ENCODE results near the gene LYZL2.
"Not testable (repeated sequence)": the region's sequence is repeated elsewhere in the genome, so short reads cannot be mapped to it uniquely, and the experiment has no call there.

LYZL2 gene

GRCh38 chr10:30629653-30630052, at the start of gene LYZL2:
Gene LYZL2, minus strand, starts transcription at chr10:30629753. Its CDS starts 2,838 bp downstream, at chr10:30626915.
- in situ Hi-C loops (cut with MboI; ENCODE audit: low pct_unique_long_range_greater_than_20kb, low sequenced_read_pairs) = no loop called here
- DNase-seq = no peak

- DNase-seq; in situ Hi-C loops (cut with MboI; ENCODE audit: low pct_unique_long_range_greater_than_20kb, low sequenced_read_pairs): not testable (repeated sequence)
These were observed 48.1 kb upstream of the LYZL2 start for GRCh38 chr10:30677616-30678015.

- in situ Hi-C loops (cut with MboI; ENCODE audit: low pct_unique_long_range_greater_than_20kb, low sequenced_read_pairs); DNase-seq: not testable (repeated sequence)
These were observed 47.6 kb upstream of the LYZL2 start for GRCh38 chr10:30677146-30677545.

GRCh38 chr10:30675791-30676718, 46.5 kb upstream of the LYZL2 start:
- in situ Hi-C loops (cut with MboI; ENCODE audit: low pct_unique_long_range_greater_than_20kb, low sequenced_read_pairs) = no loop called here

GRCh38 chr10:30674796-30675195, 45.2 kb upstream of the LYZL2 start:
- in situ Hi-C loops (cut with MboI; ENCODE audit: low pct_unique_long_range_greater_than_20kb, low sequenced_read_pairs) = no loop called here
- no peak for DNase-seq

More at GRCh38 chr10:30675791-30676718, 46.5 kb upstream of the LYZL2 start:
- DNase-seq = no peak

GRCh38 chr10:30673262-30673661, 43.7 kb upstream of the LYZL2 start:
- in situ Hi-C loops (cut with MboI; ENCODE audit: low pct_unique_long_range_greater_than_20kb, low sequenced_read_pairs); DNase-seq: not testable (repeated sequence)

- in situ Hi-C loops (cut with MboI; ENCODE audit: low pct_unique_long_range_greater_than_20kb, low sequenced_read_pairs); DNase-seq: not testable (repeated sequence)
These were observed 42.8 kb upstream of the LYZL2 start for GRCh38 chr10:30672338-30672737.

- in situ Hi-C loops (cut with MboI; ENCODE audit: low pct_unique_long_range_greater_than_20kb, low sequenced_read_pairs) = no loop called here
- peak; percentile 69 for DNase-seq
These were observed 41.6 kb upstream of the LYZL2 start for GRCh38 chr10:30671026-30671616.

- DNase-seq; in situ Hi-C loops (cut with MboI; ENCODE audit: low pct_unique_long_range_greater_than_20kb, low sequenced_read_pairs): not testable (repeated sequence)
These were observed 38.4 kb upstream of the LYZL2 start for GRCh38 chr10:30667982-30668381.

- in situ Hi-C loops (cut with MboI; ENCODE audit: low pct_unique_long_range_greater_than_20kb, low sequenced_read_pairs) = not testable (repeated sequence)
These were observed 33.9 kb upstream of the LYZL2 start for GRCh38 chr10:30663403-30663802.

GRCh38 chr10:30662814-30663213, 33.3 kb upstream of the LYZL2 start:
- no peak for DNase-seq
- in situ Hi-C loops (cut with MboI; ENCODE audit: low pct_unique_long_range_greater_than_20kb, low sequenced_read_pairs) = no loop called here

More at GRCh38 chr10:30663403-30663802, 33.9 kb upstream of the LYZL2 start:
- not testable (repeated sequence) for DNase-seq

- in situ Hi-C loops (cut with MboI; ENCODE audit: low pct_unique_long_range_greater_than_20kb, low sequenced_read_pairs); DNase-seq: not testable (repeated sequence)
These were observed 30.8 kb upstream of the LYZL2 start for GRCh38 chr10:30660314-30660713.

GRCh38 chr10:30656233-30656632, 26.7 kb upstream of the LYZL2 start:
- DNase-seq = no peak
- in situ Hi-C loops (cut with MboI; ENCODE audit: low pct_unique_long_range_greater_than_20kb, low sequenced_read_pairs) = no loop called here

GRCh38 chr10:30655001-30655400, 25.4 kb upstream of the LYZL2 start:
- in situ Hi-C loops (cut with MboI; ENCODE audit: low pct_unique_long_range_greater_than_20kb, low sequenced_read_pairs); DNase-seq: not testable (repeated sequence)

- DNase-seq; in situ Hi-C loops (cut with MboI; ENCODE audit: low pct_unique_long_range_greater_than_20kb, low sequenced_read_pairs): not testable (repeated sequence)
These were observed 22.2 kb upstream of the LYZL2 start for GRCh38 chr10:30651470-30652397.

GRCh38 chr10:30647089-30647488, 17.5 kb upstream of the LYZL2 start:
- in situ Hi-C loops (cut with MboI; ENCODE audit: low pct_unique_long_range_greater_than_20kb, low sequenced_read_pairs) = no loop called here
- no peak for DNase-seq

- in situ Hi-C loops (cut with MboI; ENCODE audit: low pct_unique_long_range_greater_than_20kb, low sequenced_read_pairs) = no loop called here
- DNase-seq = no peak
These were observed 15.8 kb upstream of the LYZL2 start for GRCh38 chr10:30645340-30645827.

GRCh38 chr10:30644408-30644861, 14.9 kb upstream of the LYZL2 start:
- DNase-seq; in situ Hi-C loops (cut with MboI; ENCODE audit: low pct_unique_long_range_greater_than_20kb, low sequenced_read_pairs): not testable (repeated sequence)

Measured in KBM-7 (cell line).